DMS79 (cell line): Measurements from ENCODE around the gene RRAD.

ENCODE experiments used
- DNase-seq: peaks from one replicate; lab custom pipeline; 2025; lab: John Stamatoyannopoulos, UW

Gene RRAD

GRCh38 chr16:66881014-66881417, 44.3 kb downstream of the RRAD start:
- DNase-seq: no peak

GRCh38 chr16:66880288-66881013, 44.9 kb downstream of the RRAD start, which contains the start of gene PDP2:
Gene PDP2 (plus strand): TSS chr16:66880515. CDS start chr16:66884285, 3,770 bp downstream.
- peak; percentile 74 for DNase-seq

GRCh38 chr16:66878067-66878466, 47.3 kb downstream of the RRAD start:
- DNase-seq: no peak

DNA sequence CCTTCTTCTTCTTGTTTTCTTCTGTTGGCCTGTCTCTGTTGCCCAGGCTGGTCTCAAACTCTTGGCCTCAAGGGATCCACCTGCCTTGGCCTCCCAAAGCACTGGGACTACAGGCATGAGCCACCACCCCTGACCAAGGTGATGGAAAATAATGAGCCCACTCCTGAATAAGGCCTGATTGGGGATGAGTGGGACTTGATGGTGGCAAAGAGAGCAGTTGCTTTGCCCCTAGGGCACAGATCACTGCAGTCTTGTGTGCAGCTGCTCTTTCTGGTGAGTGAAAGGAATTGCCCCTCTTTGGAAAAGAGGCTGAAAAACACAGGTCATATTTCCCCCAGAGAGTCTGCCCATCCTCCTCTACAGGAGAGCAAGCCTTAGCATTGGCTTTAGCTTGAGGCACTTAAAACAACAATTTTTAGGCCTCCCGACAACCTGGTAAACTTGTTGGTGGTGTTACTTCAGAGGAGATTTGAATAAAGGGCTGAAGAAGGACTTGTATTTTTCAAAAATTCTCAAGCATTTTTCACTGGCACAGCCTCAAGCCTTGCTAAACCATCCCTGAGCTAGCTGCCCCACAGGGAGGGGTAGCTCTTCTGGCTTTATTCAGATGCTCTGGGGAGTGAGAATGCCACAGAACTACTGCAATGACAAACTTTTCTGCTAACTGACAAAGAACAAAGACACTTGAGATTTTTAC, 51.1 kb downstream of the RRAD start:
- DNase-seq: peak; percentile 15

DNA sequence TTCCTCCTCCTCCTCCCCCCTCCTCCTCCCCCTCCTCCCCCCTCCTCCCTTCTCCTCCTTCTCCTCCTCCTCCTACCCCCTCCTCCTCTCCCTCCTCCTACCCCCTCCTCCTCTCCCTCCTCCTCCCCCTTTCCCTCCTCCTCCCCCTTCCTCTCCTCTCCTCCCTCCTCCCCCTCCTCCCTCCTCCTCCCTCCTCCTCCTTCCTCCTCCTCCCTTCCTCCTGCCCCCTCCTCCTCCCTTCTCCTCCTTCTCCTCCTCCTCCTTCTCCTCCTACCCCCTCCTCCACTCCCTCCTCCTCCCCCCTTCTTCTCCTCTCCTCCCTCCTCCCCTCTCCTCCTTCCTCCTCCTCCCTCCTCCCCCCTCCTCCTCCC, 51.7 kb downstream of the RRAD start:
- no peak for DNase-seq

- peak; percentile 32 for DNase-seq
These were observed 52.2 kb downstream of the RRAD start for GRCh38 chr16:66872943-66873684.

DNA sequence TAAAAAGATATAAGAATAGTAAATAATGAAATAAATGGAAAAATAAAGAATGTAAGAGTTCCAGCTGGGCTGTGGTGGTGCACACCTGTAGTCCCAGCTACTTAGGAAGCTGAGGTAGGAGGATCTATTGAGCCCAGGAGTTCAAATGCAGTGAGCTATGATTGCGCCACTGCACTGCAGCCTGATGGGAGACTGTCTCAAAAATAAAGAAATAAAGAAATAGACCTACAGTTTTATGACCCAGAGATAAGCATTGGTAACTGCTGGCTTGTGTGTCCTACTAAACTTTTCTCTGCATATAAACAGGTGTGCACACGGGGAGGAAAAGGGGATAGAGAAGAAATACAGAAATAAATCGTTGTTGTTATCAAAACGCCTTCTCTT, 52.8 kb downstream of the RRAD start:
- DNase-seq: no peak

DNA sequence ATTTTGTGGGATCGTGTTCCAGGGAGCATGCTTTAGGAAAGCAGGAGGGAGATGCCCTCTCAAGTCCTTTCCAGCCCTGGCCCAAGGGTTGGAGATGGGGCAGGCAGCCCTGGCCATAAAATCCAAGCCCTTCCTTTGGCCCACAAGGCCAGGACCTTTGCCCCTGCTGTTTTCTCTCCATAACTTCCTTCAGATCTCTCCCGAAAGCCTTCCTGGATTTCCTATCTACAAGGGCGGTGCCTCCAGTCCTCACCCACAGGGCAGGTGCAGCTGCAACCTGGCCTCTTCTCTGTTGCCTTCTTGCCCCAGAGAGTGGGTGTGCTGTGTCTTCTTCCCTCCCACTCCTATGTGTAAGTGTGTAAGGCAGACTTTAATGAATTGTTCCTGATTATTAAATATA, 53.5 kb downstream of the RRAD start:
- DNase-seq: no peak
